ENCODE measurements around the gene OAF. TPM values are rescaled to one million over a fixed set of nuclear protein-coding genes. Genes with fewer than 3 reads are reported as not detected.

Gene OAF
- total and polyA plus RNA-seq, 4 donors: 15.0 to 151 (median 82.0) TPM

DNA sequence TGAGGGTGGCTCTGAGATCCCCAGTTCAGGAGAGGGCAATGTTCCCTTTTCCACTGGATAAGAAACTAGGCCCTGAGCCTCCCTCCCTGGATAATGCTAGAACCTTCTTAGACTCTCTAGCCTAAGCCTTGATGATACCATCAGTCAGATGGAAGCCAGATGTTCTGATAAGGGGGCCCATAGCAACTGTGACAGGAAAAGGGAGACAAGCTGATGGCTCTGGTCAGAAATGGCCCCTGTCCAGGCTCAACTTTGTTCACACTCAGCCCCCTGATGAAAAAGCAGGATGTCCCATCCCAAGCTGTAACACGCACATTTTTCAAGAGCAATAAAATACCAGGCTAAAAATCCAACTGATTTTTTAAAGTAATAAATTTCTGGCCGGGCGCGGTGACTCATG lies 7.2 kb upstream of the OAF start:
- Histone ChIP-seq H3K27me3 (ENCODE audit: control insufficient read depth in 4 of 4, insufficient read depth in 4 of 4, low read length in 3 of 4) (no peaks in the 10 kb centered on the region), H3K27ac (ENCODE audit: low read depth in 1 of 2, low read length in 2 of 2) (no peak overlapping the region), H3K4me1 (ENCODE audit: control insufficient read depth in 4 of 4, insufficient read depth in 4 of 4, low read length in 3 of 4) (peaks cover 5 to 44% (median 20%) of the 10 kb centered on the region in 4 donors), H3K36me3 (ENCODE audit: control insufficient read depth in 4 of 4, insufficient read depth in 3 of 4, low read depth in 1 of 4, low read length in 3 of 4) (no peaks in the 10 kb centered on the region), H3K9me3 (ENCODE audit: control insufficient read depth in 4 of 4, low read length in 3 of 4) (no peaks in the 10 kb centered on the region), H3K4me3 (ENCODE audit: low read depth in 1 of 3, low read length in 3 of 3) (no peak overlapping the region), H3K9ac (ENCODE audit: low read depth in 1 of 2, low read length in 2 of 2) (no peak overlapping the region)
- TF ChIP-seq, protein P1, sequence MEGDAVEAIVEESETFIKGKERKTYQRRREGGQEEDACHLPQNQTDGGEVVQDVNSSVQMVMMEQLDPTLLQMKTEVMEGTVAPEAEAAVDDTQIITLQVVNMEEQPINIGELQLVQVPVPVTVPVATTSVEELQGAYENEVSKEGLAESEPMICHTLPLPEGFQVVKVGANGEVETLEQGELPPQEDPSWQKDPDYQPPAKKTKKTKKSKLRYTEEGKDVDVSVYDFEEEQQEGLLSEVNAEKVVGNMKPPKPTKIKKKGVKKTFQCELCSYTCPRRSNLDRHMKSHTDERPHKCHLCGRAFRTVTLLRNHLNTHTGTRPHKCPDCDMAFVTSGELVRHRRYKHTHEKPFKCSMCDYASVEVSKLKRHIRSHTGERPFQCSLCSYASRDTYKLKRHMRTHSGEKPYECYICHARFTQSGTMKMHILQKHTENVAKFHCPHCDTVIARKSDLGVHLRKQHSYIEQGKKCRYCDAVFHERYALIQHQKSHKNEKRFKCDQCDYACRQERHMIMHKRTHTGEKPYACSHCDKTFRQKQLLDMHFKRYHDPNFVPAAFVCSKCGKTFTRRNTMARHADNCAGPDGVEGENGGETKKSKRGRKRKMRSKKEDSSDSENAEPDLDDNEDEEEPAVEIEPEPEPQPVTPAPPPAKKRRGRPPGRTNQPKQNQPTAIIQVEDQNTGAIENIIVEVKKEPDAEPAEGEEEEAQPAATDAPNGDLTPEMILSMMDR (IDR thresholded peaks at IDR 0.05; ENCODE audit: low read depth, low read length, missing input control): no peak
- TF ChIP-seq FOXA1 (IDR thresholded peaks at IDR 0.05) (no peak), SP1 (IDR thresholded peaks at IDR 0.05) (no peak), EGR1 (IDR thresholded peaks at IDR 0.05; ENCODE audit: low read depth in 2 of 2) (no peak), HNF4G (IDR thresholded peaks at IDR 0.05) (no peak), JUND (IDR thresholded peaks at IDR 0.05) (no peak), TAF1 (conservative IDR thresholded peaks at IDR 0.05) (no peak), NR2F2 (IDR thresholded peaks at IDR 0.05) (no peak), HNF4A (conservative IDR thresholded peaks at IDR 0.05) (no peak), YY1 (IDR thresholded peaks at IDR 0.05) (no peak), RAD21 (IDR thresholded peaks at IDR 0.05) (no peak), FOXA2 (IDR thresholded peaks at IDR 0.05) (no peak), RXRA (IDR thresholded peaks at IDR 0.05) (no peak), GABPA (IDR thresholded peaks at IDR 0.05 in 1 of 2, conservative IDR thresholded peaks at IDR 0.05 in 1 of 2) (no peak)
- TF ChIP-seq, protein P2, sequence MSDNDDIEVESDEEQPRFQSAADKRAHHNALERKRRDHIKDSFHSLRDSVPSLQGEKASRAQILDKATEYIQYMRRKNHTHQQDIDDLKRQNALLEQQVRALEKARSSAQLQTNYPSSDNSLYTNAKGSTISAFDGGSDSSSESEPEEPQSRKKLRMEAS (IDR thresholded peaks at IDR 0.05): no peak
- TF ChIP-seq, protein P3, sequence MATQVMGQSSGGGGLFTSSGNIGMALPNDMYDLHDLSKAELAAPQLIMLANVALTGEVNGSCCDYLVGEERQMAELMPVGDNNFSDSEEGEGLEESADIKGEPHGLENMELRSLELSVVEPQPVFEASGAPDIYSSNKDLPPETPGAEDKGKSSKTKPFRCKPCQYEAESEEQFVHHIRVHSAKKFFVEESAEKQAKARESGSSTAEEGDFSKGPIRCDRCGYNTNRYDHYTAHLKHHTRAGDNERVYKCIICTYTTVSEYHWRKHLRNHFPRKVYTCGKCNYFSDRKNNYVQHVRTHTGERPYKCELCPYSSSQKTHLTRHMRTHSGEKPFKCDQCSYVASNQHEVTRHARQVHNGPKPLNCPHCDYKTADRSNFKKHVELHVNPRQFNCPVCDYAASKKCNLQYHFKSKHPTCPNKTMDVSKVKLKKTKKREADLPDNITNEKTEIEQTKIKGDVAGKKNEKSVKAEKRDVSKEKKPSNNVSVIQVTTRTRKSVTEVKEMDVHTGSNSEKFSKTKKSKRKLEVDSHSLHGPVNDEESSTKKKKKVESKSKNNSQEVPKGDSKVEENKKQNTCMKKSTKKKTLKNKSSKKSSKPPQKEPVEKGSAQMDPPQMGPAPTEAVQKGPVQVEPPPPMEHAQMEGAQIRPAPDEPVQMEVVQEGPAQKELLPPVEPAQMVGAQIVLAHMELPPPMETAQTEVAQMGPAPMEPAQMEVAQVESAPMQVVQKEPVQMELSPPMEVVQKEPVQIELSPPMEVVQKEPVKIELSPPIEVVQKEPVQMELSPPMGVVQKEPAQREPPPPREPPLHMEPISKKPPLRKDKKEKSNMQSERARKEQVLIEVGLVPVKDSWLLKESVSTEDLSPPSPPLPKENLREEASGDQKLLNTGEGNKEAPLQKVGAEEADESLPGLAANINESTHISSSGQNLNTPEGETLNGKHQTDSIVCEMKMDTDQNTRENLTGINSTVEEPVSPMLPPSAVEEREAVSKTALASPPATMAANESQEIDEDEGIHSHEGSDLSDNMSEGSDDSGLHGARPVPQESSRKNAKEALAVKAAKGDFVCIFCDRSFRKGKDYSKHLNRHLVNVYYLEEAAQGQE (IDR thresholded peaks at IDR 0.05): no peak
- TF ChIP-seq, protein P4, sequence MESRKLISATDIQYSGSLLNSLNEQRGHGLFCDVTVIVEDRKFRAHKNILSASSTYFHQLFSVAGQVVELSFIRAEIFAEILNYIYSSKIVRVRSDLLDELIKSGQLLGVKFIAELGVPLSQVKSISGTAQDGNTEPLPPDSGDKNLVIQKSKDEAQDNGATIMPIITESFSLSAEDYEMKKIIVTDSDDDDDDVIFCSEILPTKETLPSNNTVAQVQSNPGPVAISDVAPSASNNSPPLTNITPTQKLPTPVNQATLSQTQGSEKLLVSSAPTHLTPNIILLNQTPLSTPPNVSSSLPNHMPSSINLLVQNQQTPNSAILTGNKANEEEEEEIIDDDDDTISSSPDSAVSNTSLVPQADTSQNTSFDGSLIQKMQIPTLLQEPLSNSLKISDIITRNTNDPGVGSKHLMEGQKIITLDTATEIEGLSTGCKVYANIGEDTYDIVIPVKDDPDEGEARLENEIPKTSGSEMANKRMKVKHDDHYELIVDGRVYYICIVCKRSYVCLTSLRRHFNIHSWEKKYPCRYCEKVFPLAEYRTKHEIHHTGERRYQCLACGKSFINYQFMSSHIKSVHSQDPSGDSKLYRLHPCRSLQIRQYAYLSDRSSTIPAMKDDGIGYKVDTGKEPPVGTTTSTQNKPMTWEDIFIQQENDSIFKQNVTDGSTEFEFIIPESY (IDR thresholded peaks at IDR 0.05): no peak
- TF ChIP-seq, protein P5, sequence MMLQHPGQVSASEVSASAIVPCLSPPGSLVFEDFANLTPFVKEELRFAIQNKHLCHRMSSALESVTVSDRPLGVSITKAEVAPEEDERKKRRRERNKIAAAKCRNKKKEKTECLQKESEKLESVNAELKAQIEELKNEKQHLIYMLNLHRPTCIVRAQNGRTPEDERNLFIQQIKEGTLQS (IDR thresholded peaks at IDR 0.05): no peak
- WGBS: 92% methylated on average over 4 of the region's 4 CpGs
- DNase-seq (ENCODE audit: low spot score): no peak
